WERI-Rb-1 (cell line): Measurements from ENCODE around the gene CCL4L2.
"Not testable (repeated sequence)": the region's sequence is repeated elsewhere in the genome, so short reads cannot be mapped to it uniquely, and the experiment has no call there.

Experiments used
- DNase-seq: peaks from one replicate; pipeline ENCODE4 v3.0.0-alpha.2; 2020
- H3K27ac ChIP-seq: fragments of 250-450 bp; sonication (Bioruptor Pico); 2 replicates; pipeline ENCODE4 v1.5.1; 2020; ENCODE audit warnings: mild to moderate bottlenecking, moderate library complexity
- H3K27me3 ChIP-seq: fragments of 250-450 bp; sonication (Bioruptor Pico); 2 replicates; pipeline ENCODE4 v1.5.1; 2021; ENCODE audit warnings: mild to moderate bottlenecking, low read depth, moderate library complexity; ENCODE audit not compliant: insufficient read depth, severe bottlenecking
- H3K36me3 ChIP-seq: fragments of 250-450 bp; sonication (Bioruptor Pico); 2 replicates; pipeline ENCODE4 v1.5.1; 2020; ENCODE audit warnings: mild to moderate bottlenecking, moderate library complexity
- H3K4me3 ChIP-seq: 2 replicates; pipeline ENCODE4 v1.5.1; 2011; ENCODE audit warnings: low read depth, mild to moderate bottlenecking, control low read depth, low read length
- H3K9me3 ChIP-seq: fragments of 250-450 bp; sonication (Bioruptor Pico); 2 replicates; pipeline ENCODE4 v1.5.1; 2021; ENCODE audit warnings: mild to moderate bottlenecking, moderate library complexity; ENCODE audit not compliant: severe bottlenecking
- CTCF ChIP-seq: IDR thresholded peaks from 2 replicates; pipeline ENCODE4 v1.5.1; 2011; ENCODE audit warnings: low read depth, mild to moderate bottlenecking, control low read depth, inconsistent platforms, low read length

Gene CCL4L2

DNA sequence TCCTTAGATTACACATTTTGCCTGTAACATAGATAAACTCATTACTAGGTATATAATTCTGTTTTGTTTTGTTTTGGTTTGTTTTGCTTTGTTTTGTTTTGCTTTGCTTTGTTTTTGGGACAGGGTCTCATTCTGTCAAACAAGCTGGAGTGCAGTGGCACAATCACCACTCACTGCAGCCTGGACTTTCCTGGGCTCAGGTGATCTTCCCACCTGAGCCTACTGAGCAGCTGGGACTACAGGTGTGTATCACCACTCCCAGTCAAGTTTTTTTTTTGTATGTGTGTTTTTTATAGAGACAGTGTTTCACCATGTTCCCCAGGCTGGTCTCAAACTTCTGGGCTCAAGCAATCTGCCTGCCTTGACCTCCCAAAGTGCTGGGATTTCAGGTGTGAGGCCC lies 1.3 kb upstream of the CCL4L2 start:
- no peak overlapping the region for H3K4me3 ChIP-seq
- no peaks in the 10 kb centered on the region for H3K36me3 ChIP-seq
- DNase-seq = no peak
- no peak for TF ChIP-seq CTCF
- H3K27me3 ChIP-seq = no peaks in the 10 kb centered on the region
- H3K9me3 ChIP-seq = no peaks in the 10 kb centered on the region
- no peak overlapping the region for H3K27ac ChIP-seq

DNA sequence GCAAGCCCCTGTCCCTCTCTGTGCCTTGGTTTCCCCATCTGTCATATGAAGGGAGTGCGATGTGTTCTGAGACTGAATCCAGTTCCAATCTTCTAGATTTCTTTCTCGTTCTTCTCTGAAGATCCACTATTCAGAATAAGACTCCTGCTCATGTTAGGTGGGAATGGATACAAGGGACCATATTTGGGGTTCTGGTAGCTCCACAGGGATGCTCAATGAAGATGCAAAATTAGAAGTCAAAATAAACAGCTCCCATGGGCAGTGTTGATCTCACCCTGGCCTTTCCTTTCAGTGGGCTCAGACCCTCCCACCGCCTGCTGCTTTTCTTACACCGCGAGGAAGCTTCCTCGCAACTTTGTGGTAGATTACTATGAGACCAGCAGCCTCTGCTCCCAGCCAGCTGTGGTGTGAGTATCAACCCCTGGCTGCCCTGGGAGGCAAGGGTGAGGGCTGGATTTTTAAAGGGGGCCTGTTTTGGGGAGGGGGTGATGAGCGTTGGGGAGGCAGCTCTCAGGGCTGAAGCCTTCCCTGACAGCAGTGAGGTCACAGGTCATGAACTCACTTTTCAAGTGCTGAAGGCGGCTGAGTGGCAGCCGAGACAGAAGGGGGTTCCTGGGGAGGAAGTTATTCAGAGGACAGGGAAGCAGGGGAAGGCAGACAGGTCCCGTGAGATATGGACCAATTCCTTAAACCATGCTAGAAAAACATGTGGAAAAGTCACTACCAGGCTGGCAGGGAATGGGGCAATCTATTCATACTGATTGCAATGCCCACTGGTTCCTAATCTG lies 815 bp downstream of the CCL4L2 start:
- not testable (repeated sequence) for H3K4me3 ChIP-seq, H3K9me3 ChIP-seq, H3K36me3 ChIP-seq, H3K27ac ChIP-seq, DNase-seq, H3K27me3 ChIP-seq

- H3K4me3 ChIP-seq = no peak overlapping the region
- no peak overlapping the region for H3K27ac ChIP-seq
- no peak for TF ChIP-seq CTCF
- H3K36me3 ChIP-seq = no peaks in the 10 kb centered on the region
- no peaks in the 10 kb centered on the region for H3K9me3 ChIP-seq
- no peak for DNase-seq
- H3K27me3 ChIP-seq = no peaks in the 10 kb centered on the region
Observed at GRCh38 chr17:36212272-36212605, 1.4 kb downstream of the CCL4L2 start.

DNA sequence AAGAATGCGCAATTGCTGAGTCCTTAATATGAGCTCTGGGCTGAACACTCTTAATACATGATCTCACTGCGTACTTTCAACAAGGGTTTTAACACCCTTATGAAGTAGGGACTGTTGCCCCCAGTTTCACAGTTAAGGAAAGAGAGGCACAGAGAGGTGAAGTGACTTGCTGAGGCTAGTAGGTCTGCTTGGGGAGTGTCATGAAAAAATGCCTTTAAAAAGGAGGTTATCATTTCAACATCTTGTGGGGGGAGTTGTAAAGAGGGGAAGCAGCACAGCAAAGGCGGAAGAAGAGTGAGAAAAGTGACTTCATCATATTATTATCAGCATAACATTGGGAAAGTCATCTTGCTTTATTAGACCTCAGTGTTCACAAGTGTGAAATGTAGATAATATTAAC lies 2.1 kb downstream of the CCL4L2 start:
- Histone ChIP-seq H3K36me3 (no peaks in the 10 kb centered on the region), H3K9me3 (peaks cover 3% of the 10 kb centered on the region), H3K4me3 (no peak overlapping the region), H3K27me3 (no peaks in the 10 kb centered on the region), H3K27ac (no peak overlapping the region)
- TF ChIP-seq CTCF = no peak
- no peak for DNase-seq

DNA sequence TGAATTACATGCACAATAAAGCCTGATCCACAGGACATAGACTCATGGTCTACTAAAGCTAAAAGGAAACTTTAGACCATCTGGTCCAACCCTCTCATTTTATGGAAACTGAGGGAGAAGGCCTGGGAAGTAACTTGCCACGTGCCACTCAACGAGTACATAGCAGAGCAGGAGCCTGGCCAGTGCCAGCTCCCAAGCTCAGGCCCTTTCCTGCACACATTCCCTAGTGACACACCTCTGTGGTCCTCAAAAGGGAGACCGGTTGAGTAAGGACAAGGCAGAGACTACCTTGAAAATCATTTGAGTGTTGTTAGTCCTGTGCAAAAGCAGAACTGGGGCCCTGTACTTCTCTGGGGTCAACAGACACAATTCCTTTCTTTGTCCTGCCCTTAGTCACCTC lies 2.8 kb downstream of the CCL4L2 start:
- no peak for DNase-seq
- Histone ChIP-seq H3K9me3 (peaks cover 10% of the 10 kb centered on the region), H3K36me3 (no peaks in the 10 kb centered on the region), H3K27ac (no peak overlapping the region), H3K27me3 (no peaks in the 10 kb centered on the region), H3K4me3 (no peak overlapping the region)
- TF ChIP-seq CTCF = no peak

- Histone ChIP-seq H3K27me3 (no peaks in the 10 kb centered on the region), H3K36me3 (no peaks in the 10 kb centered on the region), H3K9me3 (peaks cover 13% of the 10 kb centered on the region), H3K27ac (no peak overlapping the region), H3K4me3 (no peak overlapping the region)
- no peak for TF ChIP-seq CTCF
- no peak for DNase-seq
Observed at GRCh38 chr17:36214918-36215317, 4.1 kb downstream of the CCL4L2 start.

DNA sequence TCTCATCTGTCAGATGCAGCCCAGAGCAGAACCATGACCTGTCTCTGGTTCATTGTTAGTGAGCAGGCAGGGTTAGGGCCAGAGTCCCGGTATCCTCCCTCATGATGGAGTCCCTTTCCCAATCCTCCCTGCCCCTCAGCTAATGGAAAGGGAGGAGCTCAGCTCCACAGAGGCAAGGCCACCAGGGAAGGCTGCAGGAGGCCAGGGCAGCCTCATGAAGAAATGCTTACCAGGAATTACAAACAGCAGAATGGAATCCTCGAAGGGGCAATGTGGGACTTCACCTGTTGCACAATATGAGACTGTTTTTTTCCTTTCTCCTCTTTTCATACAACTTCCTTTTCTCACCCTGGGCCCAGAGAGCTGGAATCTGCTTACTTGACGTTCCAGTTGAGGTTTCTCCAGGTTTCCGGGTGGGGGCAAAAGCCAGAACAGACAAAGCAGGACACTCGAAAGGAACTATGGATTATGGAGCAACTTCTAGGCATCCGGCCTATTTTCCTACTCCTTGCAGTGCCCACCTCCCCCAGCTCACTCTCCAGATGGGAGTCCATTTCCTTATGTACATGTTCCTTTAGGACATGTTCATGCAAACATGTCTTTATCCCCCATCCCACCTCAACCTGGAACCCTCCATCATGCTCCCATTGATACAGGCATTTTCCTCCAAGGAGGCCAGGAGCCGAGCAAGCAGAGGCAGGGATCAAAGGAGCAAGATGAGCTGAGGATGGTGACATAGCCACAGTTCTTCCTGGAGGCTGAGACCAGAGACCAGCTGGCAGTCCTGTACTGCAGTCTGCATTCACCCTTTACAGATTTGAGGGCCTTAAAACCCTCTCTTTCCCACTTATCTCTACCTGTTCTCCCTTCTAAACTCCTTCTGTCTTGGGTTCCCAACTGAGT lies 4.8 kb downstream of the CCL4L2 start:
- peaks cover 13% of the 10 kb centered on the region for H3K9me3 ChIP-seq
- not testable (repeated sequence) for DNase-seq, H3K4me3 ChIP-seq, H3K27me3 ChIP-seq, H3K27ac ChIP-seq, H3K36me3 ChIP-seq

DNA sequence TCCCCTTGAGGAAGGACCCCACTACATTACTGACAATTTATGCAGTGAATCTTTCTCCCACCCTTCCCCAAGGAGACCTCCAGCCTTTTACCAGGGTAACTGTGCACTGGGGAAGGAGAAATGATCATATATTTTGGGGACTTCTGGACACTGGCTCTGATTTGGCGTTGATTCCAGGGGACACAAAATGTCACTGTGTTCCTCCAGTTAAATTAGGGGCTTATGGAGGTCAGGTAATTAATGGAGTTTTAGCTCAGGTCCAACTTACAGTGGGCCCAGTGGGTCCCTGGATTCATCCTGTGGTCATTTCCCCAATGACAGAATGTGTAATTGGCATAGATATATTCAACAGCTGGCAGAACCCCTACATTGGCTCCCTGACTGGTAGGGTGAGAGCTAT lies 8.7 kb downstream of the CCL4L2 start:
- DNase-seq, H3K27ac ChIP-seq, H3K27me3 ChIP-seq, H3K36me3 ChIP-seq, H3K4me3 ChIP-seq: not testable (repeated sequence)
- H3K9me3 ChIP-seq = peaks cover 13% of the 10 kb centered on the region
